HG03139 (cell line): Measurements from ENCODE around the gene RILPL1.
"Not testable (repeated sequence)": the region's sequence is repeated elsewhere in the genome, so short reads cannot be mapped to it uniquely, and the experiment has no call there.

ENCODE experiments used
- ATAC-seq: cut with Tn5 transposase; IDR thresholded peaks from one replicate; pipeline ENCODE4 v1.9.1; 2021; ENCODE audit not compliant: unreplicated experiment

RILPL1 gene

GRCh38 chr12:123498126-123498825, 35.2 kb downstream of the RILPL1 start:
- no peak for ATAC-seq

DNA sequence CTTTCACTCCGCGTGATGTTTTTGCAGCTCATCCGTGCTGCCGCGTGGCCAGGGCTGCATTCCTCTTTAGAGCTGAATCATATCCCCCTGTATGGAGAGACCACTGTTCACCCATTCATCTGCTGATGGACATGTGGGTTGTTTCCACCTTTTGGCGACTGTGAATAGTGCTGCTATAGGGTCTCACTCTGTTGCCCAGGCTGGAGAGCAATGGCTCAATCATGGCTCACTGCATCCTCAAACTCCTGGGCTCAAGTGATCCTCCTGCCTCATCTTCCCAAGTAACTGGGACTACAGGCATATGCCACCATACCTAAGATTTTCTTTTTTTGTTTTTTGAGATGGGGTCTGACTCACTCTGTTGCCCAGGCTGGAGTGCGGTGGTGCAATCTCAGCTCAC, 36.5 kb downstream of the RILPL1 start:
- ATAC-seq, result no peak

DNA sequence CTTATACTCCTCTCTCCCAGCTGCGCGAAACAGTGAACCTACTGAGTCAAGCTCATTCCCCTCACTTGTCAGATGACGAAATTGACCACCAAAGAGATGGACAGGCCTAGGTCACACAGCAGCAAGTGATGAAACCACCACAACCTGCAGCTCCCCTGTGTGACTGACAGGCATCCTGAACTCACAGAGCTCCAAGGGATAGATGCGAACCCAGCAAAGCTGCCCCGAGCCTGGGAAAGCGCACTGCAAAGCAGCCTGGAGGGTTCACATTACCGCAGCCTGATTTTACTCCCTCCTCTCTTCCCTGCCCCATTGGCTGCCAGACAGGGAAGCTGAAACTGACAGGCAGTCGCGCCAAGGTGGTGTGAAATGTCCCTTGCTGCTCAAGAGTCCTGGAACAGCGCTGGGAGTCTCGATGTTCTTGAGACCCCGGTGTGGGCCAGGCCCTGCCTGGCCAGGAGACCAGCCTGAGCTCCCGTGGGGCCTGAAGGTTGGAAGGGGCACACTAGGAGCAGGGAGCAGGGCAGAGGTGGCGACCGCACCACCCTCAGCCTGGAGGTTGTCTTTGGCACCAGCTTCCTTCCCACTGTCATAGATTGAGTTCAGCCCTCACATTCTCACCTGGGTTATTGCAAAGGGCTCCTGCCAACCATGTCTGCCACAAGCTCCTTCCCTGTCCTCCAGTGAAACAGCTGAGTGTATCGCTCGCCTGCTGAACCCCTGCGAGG, 39.2 kb downstream of the RILPL1 start:
- ATAC-seq, result no peak

GRCh38 chr12:123492339-123493039, 41.0 kb downstream of the RILPL1 start:
- not testable (repeated sequence) for ATAC-seq

DNA sequence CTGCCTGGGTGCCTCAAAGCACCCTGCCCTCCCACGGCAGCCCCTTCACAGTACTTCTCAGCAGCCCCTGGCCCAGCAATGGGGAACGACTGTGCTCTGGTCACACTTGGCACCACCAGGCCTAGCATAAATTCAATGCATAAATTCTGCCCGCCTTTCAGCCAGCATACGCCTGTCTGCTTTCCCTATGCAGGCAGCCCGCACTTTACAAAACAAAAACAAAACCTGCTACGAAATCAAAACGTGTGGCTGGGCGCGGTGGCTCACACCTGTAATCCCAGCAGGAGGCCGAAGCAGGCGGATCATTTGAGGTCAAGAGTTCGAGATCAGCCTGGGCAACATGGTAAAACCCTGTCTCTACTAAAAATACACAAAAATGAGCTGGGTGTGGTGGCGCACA, 42.0 kb downstream of the RILPL1 start:
- ATAC-seq, result no peak

DNA sequence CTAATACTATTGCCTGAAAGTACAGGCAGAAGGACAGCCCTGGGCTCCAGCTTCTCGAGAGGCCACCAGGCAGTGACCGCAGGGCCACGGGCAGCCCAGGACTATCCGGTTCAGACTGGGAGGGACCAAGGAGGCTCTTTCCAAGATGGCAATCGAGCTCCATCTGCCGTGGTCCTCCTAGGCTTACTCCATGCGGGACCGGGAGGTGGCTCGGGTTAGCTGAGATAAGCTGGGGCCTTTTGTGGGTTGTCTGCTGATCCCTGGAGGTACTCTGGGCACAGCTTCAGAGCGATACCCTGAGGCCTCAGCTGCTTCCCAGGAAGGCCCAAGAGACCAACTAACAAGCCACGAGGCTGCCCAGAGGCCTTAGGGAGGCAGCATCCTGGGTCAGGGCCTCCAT, 42.5 kb downstream of the RILPL1 start:
- ATAC-seq, result no peak

- ATAC-seq, result no peak
These were observed 43.4 kb downstream of the RILPL1 start for GRCh38 chr12:123490089-123490488.

DNA sequence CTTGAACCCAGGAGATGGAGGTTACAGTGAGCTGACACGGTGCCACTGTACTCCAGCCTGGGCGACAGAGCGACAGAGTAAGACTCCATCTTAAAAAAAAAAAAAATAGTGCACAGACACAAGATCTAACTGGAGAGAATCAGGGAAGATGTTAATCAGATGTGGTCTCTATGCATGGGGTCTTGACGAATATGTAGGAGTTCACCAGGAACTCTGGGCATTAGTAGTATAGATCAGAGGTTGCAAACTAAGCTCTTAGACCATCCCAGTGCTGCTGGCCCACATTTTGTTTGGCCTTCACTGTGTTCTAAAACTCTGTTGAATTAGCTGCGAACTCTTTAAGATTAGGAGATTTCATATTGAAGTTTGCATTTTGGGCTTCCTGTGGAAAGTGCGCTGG, 43.9 kb downstream of the RILPL1 start:
- ATAC-seq, result no peak

DNA sequence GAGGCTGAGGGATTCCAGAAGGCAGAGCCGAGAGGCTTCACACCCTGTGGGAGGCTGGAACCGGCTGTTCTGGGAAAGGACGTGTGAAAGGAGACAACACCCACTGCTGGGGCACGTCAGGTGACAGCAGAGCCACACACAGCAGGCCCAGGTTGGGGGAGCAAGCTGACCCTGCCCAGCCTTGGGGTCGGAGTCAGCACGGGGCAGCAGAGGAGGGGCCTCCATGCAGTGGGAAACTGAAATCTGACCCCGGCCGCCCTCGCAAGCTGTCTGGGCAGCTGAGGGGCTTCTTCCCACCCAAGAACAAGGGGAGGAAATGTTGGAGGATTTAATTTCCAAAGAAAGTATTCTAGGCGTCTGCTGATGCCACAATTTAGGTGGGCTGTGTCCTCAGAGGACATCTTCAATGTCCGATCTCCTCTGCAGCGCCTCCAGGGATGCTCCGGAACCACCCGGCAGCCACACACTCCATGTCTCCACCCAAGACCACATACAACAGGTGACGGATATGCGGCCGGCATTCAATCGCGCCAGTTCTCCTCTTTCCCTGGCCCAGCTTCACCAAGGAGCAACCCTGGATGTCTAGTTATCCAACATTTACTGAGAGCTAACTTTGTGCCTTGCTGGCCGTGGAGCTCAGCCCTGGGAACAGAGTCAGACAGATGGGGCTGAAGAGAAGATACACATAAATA, 44.8 kb downstream of the RILPL1 start:
- no peak for ATAC-seq

DNA sequence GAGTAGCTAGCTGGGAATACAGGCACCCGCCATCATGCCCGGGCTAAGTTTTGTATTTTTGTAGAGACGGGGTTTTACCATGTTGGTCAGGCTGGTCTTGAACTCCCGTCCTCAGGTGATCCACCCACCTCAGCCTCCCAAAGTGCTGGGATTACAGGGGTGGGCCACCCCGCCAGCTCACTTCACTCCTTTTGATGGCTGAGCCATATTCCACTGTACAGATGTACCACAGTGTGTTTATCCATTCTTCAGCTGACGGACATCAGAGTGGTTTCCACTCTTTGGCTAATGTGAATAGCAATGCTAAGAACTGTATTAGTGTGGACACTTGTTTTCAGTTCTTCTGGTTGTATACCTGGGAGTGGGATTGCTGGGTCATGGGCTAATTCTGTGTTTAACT, 46.1 kb downstream of the RILPL1 start:
- ATAC-seq, result no peak

GRCh38 chr12:123485756-123486155, 47.8 kb downstream of the RILPL1 start:
- ATAC-seq, result no peak

DNA sequence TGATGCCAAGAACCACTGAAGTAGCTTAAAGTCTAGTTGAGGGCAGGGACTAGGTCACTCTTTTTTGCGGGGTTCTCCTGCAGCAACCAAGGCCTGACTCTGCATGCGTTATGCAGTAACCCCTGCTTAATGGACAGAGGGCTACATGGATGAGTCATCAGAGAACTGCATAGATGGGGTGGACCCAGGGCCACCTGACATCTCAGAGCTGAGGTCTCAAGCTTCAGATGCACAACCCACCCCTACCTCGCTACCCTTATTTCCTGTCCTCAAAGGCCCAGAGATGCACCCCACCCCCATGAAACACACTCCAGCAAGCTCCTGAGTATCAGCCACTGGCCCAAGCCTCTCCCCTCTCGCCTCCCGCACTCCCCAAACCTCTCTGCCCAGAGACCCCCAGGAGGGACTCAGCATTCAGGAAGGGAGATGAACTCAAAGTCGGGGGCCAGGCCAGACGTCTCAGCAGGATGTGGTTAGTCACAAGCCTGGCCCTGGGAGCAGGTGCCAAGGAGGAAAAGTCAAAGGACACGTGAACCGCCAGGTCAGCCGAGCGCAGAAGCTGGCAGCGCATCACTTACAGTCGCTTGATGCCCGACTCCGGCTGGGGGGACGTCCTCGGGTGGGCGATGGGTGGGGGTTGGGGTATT, 49.8 kb downstream of the RILPL1 start:
- no peak for ATAC-seq

DNA sequence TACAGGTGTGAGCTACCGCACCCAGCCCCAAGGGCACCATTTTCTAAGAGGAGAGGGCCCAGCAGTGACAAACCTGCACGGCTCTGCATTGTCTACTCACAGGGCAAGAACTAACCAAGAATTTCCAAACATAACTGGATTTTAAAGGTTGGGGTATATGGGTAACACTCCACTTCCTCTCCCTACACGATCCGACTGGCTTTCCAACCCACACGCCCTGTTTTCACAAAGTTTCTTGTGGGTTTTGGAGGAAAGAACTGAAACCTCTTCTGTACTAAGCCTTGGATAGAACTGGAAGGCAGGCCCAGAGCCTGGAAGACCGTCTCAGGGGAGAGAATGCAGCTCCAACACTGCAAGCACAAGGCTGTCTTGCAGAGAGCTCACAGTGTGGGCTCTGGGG, 50.6 kb downstream of the RILPL1 start:
- no peak for ATAC-seq

- not testable (repeated sequence) for ATAC-seq
These were observed 52.3 kb downstream of the RILPL1 start for GRCh38 chr12:123481251-123481650.

DNA sequence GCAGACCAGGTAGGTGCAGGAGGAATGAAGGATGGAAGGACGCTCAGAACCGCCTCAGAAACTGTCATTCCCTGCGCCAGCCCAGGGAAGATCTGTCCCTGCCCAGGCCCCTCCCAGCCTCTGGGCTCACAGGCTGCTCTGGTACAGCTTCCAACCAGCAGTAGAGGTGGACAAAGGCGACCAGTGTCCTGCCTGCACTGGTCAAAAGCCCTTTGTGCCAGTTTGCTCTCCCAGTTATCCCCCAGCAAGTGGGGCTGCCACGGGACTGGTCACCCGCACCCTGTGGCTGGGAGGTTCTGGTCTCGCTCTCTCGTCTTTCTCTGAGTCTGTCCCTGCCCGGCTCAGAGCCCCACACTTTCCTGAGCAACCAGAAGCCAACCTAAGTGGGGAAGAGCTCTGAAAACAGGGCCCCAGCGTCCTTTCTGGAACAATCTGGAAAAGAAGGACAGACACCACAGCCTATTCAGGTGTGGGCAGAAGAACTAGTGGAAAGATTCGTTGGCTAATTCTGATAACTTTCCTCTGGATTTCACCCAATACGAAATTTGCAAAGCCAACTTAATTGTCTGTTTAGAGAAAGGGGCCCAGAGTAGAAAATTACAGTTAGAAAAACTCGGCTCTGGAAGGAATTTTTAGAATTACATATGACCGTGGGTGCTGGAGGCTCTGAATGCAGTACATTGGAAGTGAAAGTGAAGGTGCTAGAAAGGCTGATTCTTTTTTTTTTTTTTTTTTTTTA, 53.9 kb downstream of the RILPL1 start:
- no peak for ATAC-seq

- ATAC-seq, result no peak
These were observed 54.8 kb downstream of the RILPL1 start for GRCh38 chr12:123478762-123479161.

DNA sequence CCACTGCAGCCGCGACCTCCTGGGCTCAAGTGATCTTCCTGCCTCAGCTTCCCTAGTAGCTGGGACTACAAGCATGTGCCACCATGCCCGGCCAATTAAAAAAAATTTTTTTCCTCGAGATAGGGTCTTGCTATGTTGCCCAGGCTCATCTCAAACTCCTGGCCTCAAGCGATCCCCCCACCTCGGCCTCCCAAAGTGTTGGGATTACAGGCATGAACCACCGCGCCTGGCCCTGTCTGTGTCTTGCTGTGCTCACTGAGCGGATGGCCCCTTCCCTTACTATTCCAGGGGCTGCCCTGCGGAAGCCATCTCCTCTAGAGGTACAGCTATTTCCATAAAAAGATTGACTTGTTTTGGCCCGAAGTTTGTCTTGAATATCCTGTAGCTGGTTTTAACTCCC, 55.5 kb downstream of the RILPL1 start:
- no peak for ATAC-seq

- no peak for ATAC-seq
These were observed 58.2 kb downstream of the RILPL1 start for GRCh38 chr12:123475246-123475703.

GRCh38 chr12:123474485-123475245, 58.9 kb downstream of the RILPL1 start:
- ATAC-seq, result no peak
